ENCODE measurements around the gene LRP4.
"Not testable (repeated sequence)": the region's sequence is repeated elsewhere in the genome, so short reads cannot be mapped to it uniquely, and the experiment has no call there.

LRP4 gene

DNA sequence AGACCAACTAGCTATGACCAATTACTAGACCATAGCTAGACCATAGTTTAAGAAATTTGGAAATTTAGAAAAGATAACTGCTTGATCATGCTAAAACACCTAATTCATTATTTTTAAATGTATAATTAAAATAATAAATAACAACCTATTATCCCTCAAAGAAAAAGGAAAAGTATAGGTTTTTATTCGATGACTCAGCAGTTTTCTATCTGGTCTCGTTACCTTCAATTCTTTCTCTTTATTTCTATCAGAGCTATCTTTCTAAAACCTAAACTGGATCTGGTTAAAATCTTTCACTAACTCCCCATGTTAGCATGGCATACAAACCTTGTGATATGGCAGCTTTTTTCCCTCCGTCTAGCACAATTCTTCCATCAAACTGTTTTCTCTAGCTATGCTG, 45.5 kb upstream of the LRP4 start:
- Histone ChIP-seq H3K4me2 (ENCODE audit: low read depth, low read length) (no peak overlapping the region), H3K27me3 (replicated peaks; ENCODE audit: insufficient read depth, low read length) (no peaks in the 10 kb centered on the region), H3K27ac (ENCODE audit: low read length) (no peak overlapping the region), H3F3A (ENCODE audit: insufficient read depth, low read length) (no peaks in the 10 kb centered on the region), H4K20me1 (ENCODE audit: insufficient read depth, low read length) (no peaks in the 10 kb centered on the region), H3K79me2 (ENCODE audit: low read length) (no peaks in the 10 kb centered on the region), H2AFZ (ENCODE audit: low read length) (no peak overlapping the region), H3K9me2 (replicated peaks; ENCODE audit: insufficient read depth, low read length) (no peaks in the 10 kb centered on the region), H3K36me3 (replicated peaks; ENCODE audit: insufficient read depth, low read length) (no peaks in the 10 kb centered on the region), H3K4me1 (ENCODE audit: low read length) (no peaks in the 10 kb centered on the region), H3K4me3 (ENCODE audit: low read length) (no peak overlapping the region), H3K9me3 (replicated peaks; ENCODE audit: insufficient read depth, low read length) (no peaks in the 10 kb centered on the region), H3K9ac (ENCODE audit: low read length) (no peak overlapping the region)
- DNase-seq, result no peak
- TF ChIP-seq EZH2phosphoT487 (IDR thresholded peaks at IDR 0.05; ENCODE audit: low read length) (no peak), EZH2 (optimal IDR thresholded peaks at IDR 0.05; ENCODE audit: low read depth, low read length) (no peak)
- TF ChIP-seq, protein P1, sequence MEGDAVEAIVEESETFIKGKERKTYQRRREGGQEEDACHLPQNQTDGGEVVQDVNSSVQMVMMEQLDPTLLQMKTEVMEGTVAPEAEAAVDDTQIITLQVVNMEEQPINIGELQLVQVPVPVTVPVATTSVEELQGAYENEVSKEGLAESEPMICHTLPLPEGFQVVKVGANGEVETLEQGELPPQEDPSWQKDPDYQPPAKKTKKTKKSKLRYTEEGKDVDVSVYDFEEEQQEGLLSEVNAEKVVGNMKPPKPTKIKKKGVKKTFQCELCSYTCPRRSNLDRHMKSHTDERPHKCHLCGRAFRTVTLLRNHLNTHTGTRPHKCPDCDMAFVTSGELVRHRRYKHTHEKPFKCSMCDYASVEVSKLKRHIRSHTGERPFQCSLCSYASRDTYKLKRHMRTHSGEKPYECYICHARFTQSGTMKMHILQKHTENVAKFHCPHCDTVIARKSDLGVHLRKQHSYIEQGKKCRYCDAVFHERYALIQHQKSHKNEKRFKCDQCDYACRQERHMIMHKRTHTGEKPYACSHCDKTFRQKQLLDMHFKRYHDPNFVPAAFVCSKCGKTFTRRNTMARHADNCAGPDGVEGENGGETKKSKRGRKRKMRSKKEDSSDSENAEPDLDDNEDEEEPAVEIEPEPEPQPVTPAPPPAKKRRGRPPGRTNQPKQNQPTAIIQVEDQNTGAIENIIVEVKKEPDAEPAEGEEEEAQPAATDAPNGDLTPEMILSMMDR (IDR thresholded peaks at IDR 0.05; ENCODE audit: low read length), result no peak

- not testable (repeated sequence) for H3K9me2 ChIP-seq (replicated peaks; ENCODE audit: insufficient read depth, low read length); H3K27me3 ChIP-seq (replicated peaks; ENCODE audit: insufficient read depth, low read length); H3K9me3 ChIP-seq (replicated peaks; ENCODE audit: insufficient read depth, low read length); H3K79me2 ChIP-seq (ENCODE audit: low read length); H3K36me3 ChIP-seq (replicated peaks; ENCODE audit: insufficient read depth, low read length); H3K4me3 ChIP-seq (ENCODE audit: low read length); H3K4me2 ChIP-seq (ENCODE audit: low read depth, low read length); H3K4me1 ChIP-seq (ENCODE audit: low read length); H4K20me1 ChIP-seq (ENCODE audit: insufficient read depth, low read length); H3K27ac ChIP-seq (ENCODE audit: low read length); DNase-seq; H3K9ac ChIP-seq (ENCODE audit: low read length); H2AFZ ChIP-seq (ENCODE audit: low read length); H3F3A ChIP-seq (ENCODE audit: insufficient read depth, low read length)
Measured at GRCh38 chr11:46961886-46962285, 43.5 kb upstream of the LRP4 start.

- H3F3A ChIP-seq (ENCODE audit: insufficient read depth, low read length), result no peaks in the 10 kb centered on the region
- H3K4me2 ChIP-seq (ENCODE audit: low read depth, low read length), result no peak overlapping the region
- no peak for DNase-seq
- no peak overlapping the region for H3K4me3 ChIP-seq (ENCODE audit: low read length)
- H3K9me2 ChIP-seq (replicated peaks; ENCODE audit: insufficient read depth, low read length), result no peaks in the 10 kb centered on the region
- H3K4me1 ChIP-seq (ENCODE audit: low read length), result no peaks in the 10 kb centered on the region
- H3K36me3 ChIP-seq (replicated peaks; ENCODE audit: insufficient read depth, low read length), result no peaks in the 10 kb centered on the region
- H3K27me3 ChIP-seq (replicated peaks; ENCODE audit: insufficient read depth, low read length), result no peaks in the 10 kb centered on the region
- H3K9me3 ChIP-seq (replicated peaks; ENCODE audit: insufficient read depth, low read length), result no peaks in the 10 kb centered on the region
- no peak overlapping the region for H3K27ac ChIP-seq (ENCODE audit: low read length)
- TF ChIP-seq, protein P1 (IDR thresholded peaks at IDR 0.05; ENCODE audit: low read length), result no peak
- TF ChIP-seq EZH2phosphoT487 (IDR thresholded peaks at IDR 0.05; ENCODE audit: low read length) (no peak), EZH2 (optimal IDR thresholded peaks at IDR 0.05; ENCODE audit: low read depth, low read length) (no peak)
- H3K9ac ChIP-seq (ENCODE audit: low read length), result no peak overlapping the region
- H4K20me1 ChIP-seq (ENCODE audit: insufficient read depth, low read length), result no peaks in the 10 kb centered on the region
- no peaks in the 10 kb centered on the region for H3K79me2 ChIP-seq (ENCODE audit: low read length)
- H2AFZ ChIP-seq (ENCODE audit: low read length), result no peak overlapping the region
Measured at GRCh38 chr11:46961041-46961440, 42.7 kb upstream of the LRP4 start.

DNA sequence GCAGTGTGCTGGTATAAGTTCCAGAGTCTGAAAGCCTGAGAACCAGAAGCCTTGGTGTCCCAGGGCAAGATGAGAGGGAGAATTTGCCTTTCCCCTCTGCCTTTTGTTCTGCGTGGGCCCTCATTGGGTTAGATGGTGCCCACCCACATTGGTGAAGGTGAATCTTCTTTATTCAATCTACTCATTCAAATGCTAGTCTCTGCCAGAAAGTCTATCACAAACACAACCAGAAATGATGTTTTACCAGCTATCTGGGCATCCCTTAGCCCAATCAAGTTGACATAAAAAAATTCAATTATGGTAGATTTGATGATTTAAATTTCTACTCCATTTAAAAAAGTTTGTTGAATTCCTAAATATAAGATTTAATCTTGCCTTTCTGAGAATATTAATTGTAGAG, 40.4 kb upstream of the LRP4 start:
- Histone ChIP-seq H3K4me1 (ENCODE audit: low read length) (no peaks in the 10 kb centered on the region), H4K20me1 (ENCODE audit: insufficient read depth, low read length) (no peaks in the 10 kb centered on the region), H3K36me3 (replicated peaks; ENCODE audit: insufficient read depth, low read length) (no peaks in the 10 kb centered on the region), H3K27ac (ENCODE audit: low read length) (no peak overlapping the region), H3K9ac (ENCODE audit: low read length) (no peak overlapping the region), H3F3A (ENCODE audit: insufficient read depth, low read length) (no peaks in the 10 kb centered on the region), H3K9me3 (replicated peaks; ENCODE audit: insufficient read depth, low read length) (no peaks in the 10 kb centered on the region), H3K4me2 (ENCODE audit: low read depth, low read length) (no peak overlapping the region), H3K9me2 (replicated peaks; ENCODE audit: insufficient read depth, low read length) (no peaks in the 10 kb centered on the region), H3K79me2 (ENCODE audit: low read length) (no peaks in the 10 kb centered on the region), H3K4me3 (ENCODE audit: low read length) (no peak overlapping the region), H3K27me3 (replicated peaks; ENCODE audit: insufficient read depth, low read length) (no peaks in the 10 kb centered on the region), H2AFZ (ENCODE audit: low read length) (no peak overlapping the region)
- TF ChIP-seq EZH2phosphoT487 (IDR thresholded peaks at IDR 0.05; ENCODE audit: low read length), result no peak
- TF ChIP-seq EZH2 (optimal IDR thresholded peaks at IDR 0.05; ENCODE audit: low read depth, low read length), result no peak
- TF ChIP-seq, protein P1 (IDR thresholded peaks at IDR 0.05; ENCODE audit: low read length), result no peak
- DNase-seq, result no peak
